Measurements from ENCODE around the gene PPM1A. TPM values are rescaled to one million over a fixed set of nuclear protein-coding genes. Genes with fewer than 3 reads are reported as not detected.

The PPM1A gene
- total RNA-seq, 1 donor from 2014 or later, result 14.7 TPM

DNA sequence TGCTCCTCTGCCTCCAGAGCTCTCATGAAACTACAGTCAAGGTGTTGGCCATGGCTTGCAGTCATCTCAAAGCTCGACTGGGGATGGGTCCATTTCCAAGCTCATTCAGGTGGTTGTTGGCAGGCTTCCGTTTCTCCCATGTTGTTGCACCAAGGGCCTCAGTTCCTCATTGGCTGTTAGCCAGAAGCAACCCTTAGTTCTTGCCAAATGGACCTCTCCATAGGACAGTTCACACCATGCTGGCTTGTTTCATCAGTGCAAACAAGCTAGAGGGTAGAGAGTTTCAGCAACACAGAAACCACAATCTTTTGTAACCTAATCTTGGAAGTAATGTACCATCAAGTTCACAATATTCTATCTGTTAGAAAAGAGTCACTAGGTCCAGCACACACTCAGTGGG, 22.7 kb upstream of the PPM1A start:
- no peak for DNase-seq (ENCODE audit: low read depth, low spot score)

DNA sequence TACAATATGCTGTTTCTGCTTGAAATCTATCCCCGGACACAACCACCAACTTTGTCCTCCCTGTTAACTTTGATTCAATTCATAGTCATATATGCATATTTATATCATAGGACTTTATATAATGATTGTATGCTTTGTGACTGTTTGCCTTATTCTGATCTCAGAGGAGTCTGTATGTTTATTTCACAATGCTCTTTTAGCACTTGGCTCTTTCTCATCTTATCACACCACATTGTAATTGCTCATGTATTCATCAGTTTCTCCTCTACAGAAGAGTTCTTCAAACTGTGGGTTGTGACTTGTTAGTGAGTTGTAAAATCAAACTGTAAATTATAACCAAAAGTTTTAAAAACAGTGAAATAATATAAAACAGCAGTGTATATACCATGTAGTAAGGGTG, 21.7 kb upstream of the PPM1A start:
- DNase-seq (ENCODE audit: low read depth, low spot score), result no peak

GRCh38 chr14:60229614-60230013, 19.4 kb upstream of the PPM1A start:
- no peak for DNase-seq (ENCODE audit: low read depth, low spot score)

- no peak for DNase-seq (ENCODE audit: low read depth, low spot score)
Measured at GRCh38 chr14:60232185-60232584, 16.8 kb upstream of the PPM1A start.

GRCh38 chr14:60233251-60233650, 15.8 kb upstream of the PPM1A start:
- DNase-seq (ENCODE audit: low read depth, low spot score), result no peak

DNA sequence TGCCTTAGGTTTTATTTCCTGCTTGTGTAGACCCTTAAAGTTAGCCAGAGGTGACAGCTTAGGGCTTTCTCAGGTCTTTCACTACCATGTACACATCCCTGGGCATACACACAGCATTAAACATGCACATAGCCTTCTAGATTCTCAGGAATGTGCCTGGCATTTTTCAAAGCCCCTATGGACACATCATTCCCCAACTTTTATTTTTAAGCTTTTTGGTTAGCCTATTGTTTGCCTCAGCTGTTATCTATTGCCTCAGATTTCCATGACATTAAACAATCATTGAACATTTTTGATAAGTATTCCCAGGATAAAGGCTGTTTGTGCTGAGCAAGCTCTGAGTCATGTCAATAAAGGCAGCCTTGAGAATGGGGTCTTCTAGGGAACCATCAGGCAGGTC, 15.1 kb upstream of the PPM1A start:
- no peak for DNase-seq (ENCODE audit: low read depth, low spot score)

DNA sequence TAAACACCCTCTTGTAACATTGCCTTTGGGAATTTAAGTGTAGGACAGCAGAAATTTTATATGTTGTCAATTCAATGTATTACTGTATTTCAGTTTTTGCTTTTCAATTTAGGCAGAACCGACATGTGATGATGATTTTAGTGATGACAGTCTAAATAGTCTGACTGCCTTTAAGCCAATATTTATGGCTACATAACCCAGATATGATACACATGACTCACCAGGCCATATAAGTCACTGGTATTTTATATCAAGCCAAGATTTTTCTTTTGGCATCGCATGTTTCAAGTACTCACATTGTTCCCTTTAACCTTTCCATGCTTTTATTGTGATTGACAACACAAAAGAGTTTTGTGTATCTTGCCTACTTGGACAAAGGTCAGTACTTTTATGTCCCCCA, 13.6 kb upstream of the PPM1A start:
- DNase-seq (ENCODE audit: low read depth, low spot score), result no peak

DNA sequence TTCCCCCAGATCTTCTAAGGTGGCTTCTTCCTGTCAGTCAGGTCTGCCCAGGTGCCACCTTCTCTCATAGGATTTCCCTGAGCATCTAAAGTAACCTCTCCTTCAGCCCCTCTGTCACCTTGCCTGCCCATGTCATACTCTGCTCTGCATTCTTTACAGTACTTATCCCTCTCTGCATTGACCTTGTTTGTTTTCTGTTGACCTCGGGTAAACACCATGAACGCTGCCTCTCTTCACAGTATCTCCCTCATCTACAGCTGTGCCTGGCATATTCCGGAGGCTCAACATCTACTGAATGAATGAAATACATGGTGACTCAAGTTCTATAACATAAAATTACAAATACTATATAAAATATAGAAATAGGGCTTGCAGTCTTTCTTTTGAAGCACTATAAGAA, 10.1 kb upstream of the PPM1A start:
- no peak for DNase-seq (ENCODE audit: low read depth, low spot score)

GRCh38 chr14:60240139-60240856, 8.7 kb upstream of the PPM1A start:
- DNase-seq (ENCODE audit: low read depth, low spot score), result no peak

DNA sequence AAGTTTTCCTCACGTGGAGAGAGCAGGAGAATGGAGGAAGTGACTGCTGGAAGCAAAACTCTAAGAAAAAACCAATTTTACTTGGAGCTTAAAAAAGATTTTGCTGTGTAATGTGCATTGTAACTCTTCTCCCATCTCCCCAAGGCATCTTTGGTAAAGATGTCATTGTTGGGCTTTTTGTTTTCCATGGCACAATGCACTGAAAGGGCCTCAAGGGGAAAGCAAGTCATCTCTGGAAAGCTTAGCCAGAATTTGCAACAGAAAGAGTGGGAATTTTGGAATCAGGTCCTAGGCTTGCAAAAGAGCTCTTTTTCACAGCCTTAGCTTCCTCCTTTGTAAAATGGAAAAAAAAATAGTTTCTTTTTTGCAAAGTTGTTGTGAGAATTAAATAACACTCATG, 7.9 kb upstream of the PPM1A start:
- no peak for DNase-seq (ENCODE audit: low read depth, low spot score)

- DNase-seq (ENCODE audit: low read depth, low spot score), result no peak
Measured at GRCh38 chr14:60242429-60242828, 6.6 kb upstream of the PPM1A start.

DNA sequence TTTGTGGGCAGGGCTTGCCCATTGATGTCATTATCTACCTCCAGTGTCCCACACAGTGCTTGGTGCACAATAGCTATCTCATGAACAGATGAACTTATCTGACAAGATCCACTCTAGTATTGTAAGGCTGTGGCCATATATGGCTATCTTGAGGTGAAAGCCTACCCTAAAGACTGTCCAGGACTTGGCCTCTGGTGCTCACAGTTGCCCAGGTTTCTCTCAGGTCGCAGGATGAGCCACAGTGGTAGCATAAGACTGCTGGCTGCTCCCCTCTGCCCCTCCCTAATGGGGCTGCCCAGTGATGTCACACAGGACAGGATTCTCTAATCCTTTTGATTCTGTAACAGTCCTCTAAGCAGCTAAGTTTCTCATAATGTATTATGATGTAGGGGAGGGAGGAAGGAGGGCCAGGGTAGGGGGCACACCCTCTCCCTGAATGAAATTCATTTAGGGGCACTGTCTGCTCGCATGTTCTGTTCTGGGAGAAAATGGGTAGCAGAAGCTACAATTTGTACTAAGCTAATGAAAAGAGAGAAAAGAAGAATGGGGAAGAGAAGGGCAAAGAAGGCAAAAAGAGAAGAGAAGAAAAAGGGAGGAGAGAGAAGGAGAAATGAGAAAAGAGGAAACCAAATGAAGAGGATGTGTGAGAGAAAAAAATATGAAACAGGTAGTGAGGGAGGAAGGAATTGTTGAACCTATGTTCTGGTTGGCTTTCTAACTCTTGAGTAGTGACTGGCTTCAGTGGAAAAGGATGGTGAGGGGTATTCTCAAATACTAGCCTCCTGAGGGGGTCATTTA, 3.4 kb upstream of the PPM1A start:
- no peak for DNase-seq (ENCODE audit: low read depth, low spot score)

GRCh38 chr14:60247994-60248696, 876 bp upstream of the PPM1A start:
- peak; percentile 79 for DNase-seq (ENCODE audit: low read depth, low spot score)

- no peak for DNase-seq (ENCODE audit: low read depth, low spot score)
Measured at GRCh38 chr14:60249321-60250256, 568 bp downstream of the PPM1A start.

DNA sequence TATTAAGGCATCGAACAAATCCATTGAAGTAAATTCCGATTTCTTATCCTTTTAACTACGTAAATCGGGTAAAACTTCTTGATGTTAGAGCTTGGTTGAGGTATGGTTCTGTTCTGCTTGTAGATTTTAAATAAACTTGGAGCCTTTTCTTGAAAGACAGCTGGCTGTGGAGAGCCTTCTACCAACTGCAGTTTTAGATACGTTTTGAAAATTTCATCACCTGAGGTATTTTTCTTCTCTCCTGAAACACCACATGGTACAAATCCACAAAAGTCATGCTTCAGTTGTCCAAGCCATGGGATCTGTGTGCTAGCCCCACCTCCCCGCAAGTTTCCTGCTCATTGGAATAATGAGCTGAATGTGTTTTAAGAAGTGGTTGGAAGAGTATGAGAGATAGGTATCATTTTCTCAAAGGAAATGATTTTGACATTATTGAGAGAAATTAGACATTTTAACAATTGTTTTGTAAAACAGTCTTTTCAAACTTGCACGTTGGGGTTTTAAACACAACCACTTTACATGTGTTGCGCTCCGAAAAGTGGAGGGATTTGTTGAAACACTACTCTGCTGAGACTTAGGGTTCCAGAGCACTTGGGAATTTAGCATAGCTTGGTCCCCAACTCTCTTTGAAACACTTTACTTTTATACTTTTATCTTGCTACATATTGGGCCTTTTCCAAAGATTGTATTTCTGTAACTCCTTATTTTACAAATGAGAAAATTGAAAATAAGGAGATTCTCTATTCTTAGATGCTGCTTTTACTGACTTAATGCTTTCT, 1.4 kb downstream of the PPM1A start:
- DNase-seq (ENCODE audit: low read depth, low spot score), result no peak

DNA sequence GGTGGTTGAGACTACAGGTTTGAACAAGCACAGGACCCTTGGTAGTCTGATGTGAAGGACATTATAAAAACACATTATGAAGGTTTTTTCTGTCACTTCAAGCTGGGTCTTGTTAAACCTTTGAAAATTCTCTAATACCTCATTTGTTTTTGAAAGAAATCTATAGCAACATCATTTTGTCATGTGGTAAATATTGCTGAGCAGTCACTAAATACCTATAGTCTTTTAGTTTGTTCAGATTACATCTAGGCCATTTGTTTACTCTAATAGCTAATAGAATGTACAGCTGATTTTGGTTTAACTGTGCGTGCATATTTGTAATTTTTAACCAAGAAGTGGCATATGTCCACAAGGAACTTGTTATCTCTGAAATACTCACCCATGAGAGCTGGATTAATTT, 2.9 kb downstream of the PPM1A start:
- DNase-seq (ENCODE audit: low read depth, low spot score), result no peak

- no peak for DNase-seq (ENCODE audit: low read depth, low spot score)
Measured at GRCh38 chr14:60252630-60253029, 3.6 kb downstream of the PPM1A start.

- DNase-seq (ENCODE audit: low read depth, low spot score), result no peak
Measured at GRCh38 chr14:60253649-60254048, 4.6 kb downstream of the PPM1A start.

DNA sequence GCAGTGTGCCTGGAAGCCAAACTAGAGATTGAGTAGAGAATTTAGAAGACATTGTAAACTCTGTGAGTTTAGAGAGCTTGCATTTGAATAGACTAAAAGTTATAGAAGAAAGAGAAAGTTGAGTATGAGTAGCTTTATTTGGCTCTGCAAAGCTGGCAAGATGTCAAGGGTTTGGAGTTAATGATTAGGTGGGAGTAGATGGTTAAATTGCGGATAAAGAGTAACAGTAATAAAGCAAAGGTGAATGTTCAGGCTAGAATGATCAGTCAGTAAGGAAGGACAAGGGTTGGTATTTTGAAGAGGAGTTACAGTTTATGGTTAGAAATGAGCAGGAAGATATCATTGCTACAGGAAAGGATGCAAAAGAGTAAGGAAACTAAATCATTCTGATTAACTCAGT, 5.2 kb downstream of the PPM1A start:
- no peak for DNase-seq (ENCODE audit: low read depth, low spot score)

GRCh38 chr14:60257865-60258264, 8.8 kb downstream of the PPM1A start:
- no peak for DNase-seq (ENCODE audit: low read depth, low spot score)

GRCh38 chr14:60265163-60265562, 16.1 kb downstream of the PPM1A start:
- DNase-seq (ENCODE audit: low read depth, low spot score), result no peak

All from pulmonary artery endothelial cell (primary cell).